Fibroblast of lung (primary cell): Measurements from ENCODE around the gene LTA4H. TPM values are rescaled to one million over a fixed set of nuclear protein-coding genes. Genes with fewer than 3 reads are reported as not detected.

Experiments
- DNase-seq, 2 donors: peaks; one replicate each; pipeline versions ENCODE4 v3.0.0 to v3.0.0-alpha.2; 2010; ENCODE audit warnings: low read depth in 2 of 2
- H2AFZ ChIP-seq: 2 replicates; pipeline ENCODE4 v1.5.1; 2012; ENCODE audit warnings: low read length, control low read depth, inconsistent platforms
- H3K27ac ChIP-seq: 2 replicates; pipeline ENCODE4 v1.5.1; 2011; ENCODE audit warnings: low read length, control low read depth; ENCODE audit not compliant: insufficient read depth
- H3K27me3 ChIP-seq: 2 replicates; pipeline ENCODE4 v1.5.1; 2011; ENCODE audit warnings: mild to moderate bottlenecking, low read length; ENCODE audit not compliant: control insufficient read depth, insufficient read depth
- H3K36me3 ChIP-seq: 2 replicates; pipeline ENCODE4 v1.5.1; 2011; ENCODE audit warnings: low read length; ENCODE audit not compliant: control insufficient read depth, insufficient read depth
- H3K4me1 ChIP-seq: 2 replicates; pipeline ENCODE4 v1.5.1; 2011; ENCODE audit warnings: low read length; ENCODE audit not compliant: control insufficient read depth, insufficient read depth; ENCODE audit errors: extremely low read depth
- H3K4me2 ChIP-seq: 2 replicates; pipeline ENCODE4 v1.5.1; 2011; ENCODE audit warnings: low read length, control low read depth; ENCODE audit not compliant: insufficient read depth; ENCODE audit errors: extremely low read depth
- H3K4me3 ChIP-seq, 4 experiments: fragments of 200-600 bp in 1 of 4; sonication (generic) in 1 of 4; replicated peaks in 1 of 4; 2 replicates each; pipeline ENCODE4 v1.5.1; 2011 to 2016; ENCODE audit warnings: low read length in 4 of 4, low read depth in 3 of 4, mild to moderate bottlenecking in 3 of 4, control low read depth in 2 of 4, inconsistent platforms in 1 of 4, mixed read lengths in 1 of 4; ENCODE audit not compliant: insufficient read depth in 1 of 4; ENCODE audit errors: control extremely low read depth in 1 of 4
- H3K79me2 ChIP-seq: 2 replicates; pipeline ENCODE4 v1.5.1; 2012; ENCODE audit warnings: mild to moderate bottlenecking, low read length, inconsistent platforms; ENCODE audit not compliant: control insufficient read depth, insufficient read depth
- H3K9ac ChIP-seq: 2 replicates; pipeline ENCODE4 v1.5.1; 2011; ENCODE audit warnings: mild to moderate bottlenecking, low read length, control low read depth; ENCODE audit not compliant: insufficient read depth
- H3K9me3 ChIP-seq: 2 replicates; pipeline ENCODE4 v1.5.1; 2012; ENCODE audit warnings: low read depth, low read length; ENCODE audit not compliant: control insufficient read depth, insufficient read depth
- H4K20me1 ChIP-seq: 2 replicates; pipeline ENCODE4 v1.5.1; 2011; ENCODE audit warnings: low read length; ENCODE audit not compliant: control insufficient read depth, insufficient read depth; ENCODE audit errors: extremely low read depth
- CTCF ChIP-seq, 2 donors: IDR thresholded peaks in 1 of 2; conservative IDR thresholded peaks in 1 of 2; 1 replicate in 1 of 2; 2 replicates in 1 of 2; pipeline ENCODE4 v1.5.1; 2011 to 2012; ENCODE audit warnings: low read length in 2 of 2, control low read depth in 1 of 2, inconsistent platforms in 1 of 2, low read depth in 1 of 2, mild to moderate bottlenecking in 1 of 2
- EZH2 ChIP-seq: IDR thresholded peaks from 2 replicates; pipeline ENCODE4 v1.5.1; 2012; ENCODE audit warnings: low read length, control low read depth, mild to moderate bottlenecking; ENCODE audit errors: missing control alignments
- polyA plus RNA-seq, 2 donors: library from polyadenylated mRNA; depleted of rRNA in 1 of 2; stranded (reverse) in 1 of 2; unstranded in 1 of 2; fragments of >200 nt; gene quantifications; 2 replicates each; pipeline ENCODE4 v1.2.1, GENCODE V29; 2011 to 2012; ENCODE audit warnings: missing spikeins in 1 of 2
- total RNA-seq: library from RNA; depleted of rRNA; stranded (reverse); fragments of >200 nt; gene quantifications from 2 replicates; pipeline ENCODE4 v1.2.1, GENCODE V29; 2014

LTA4H gene
- total and polyA plus RNA-seq, 2 donors (not counting 1 experiment from before 2014, with no cell fraction given) = 81.1 to 100 TPM

- no peak for DNase-seq
- Histone ChIP-seq H3K4me1 (peaks cover 3% of the 10 kb centered on the region), H2AFZ (no peak overlapping the region), H3K9ac (no peak overlapping the region), H3K27me3 (no peaks in the 10 kb centered on the region), H3K79me2 (no peaks in the 10 kb centered on the region), H3K27ac (no peak overlapping the region), H3K4me2 (peak overlapping the region; percentile 89), H3K4me3 (peak overlapping the region; percentile 88 to 98 (median 94)), H4K20me1 (no peaks in the 10 kb centered on the region), H3K36me3 (no peaks in the 10 kb centered on the region), H3K9me3 (no peaks in the 10 kb centered on the region)
- TF ChIP-seq CTCF (conservative IDR thresholded peaks at IDR 0.05 in 1 of 2, IDR thresholded peaks at IDR 0.05 in 1 of 2; ENCODE audit: low read depth in 1 of 2, low read length in 2 of 2) (no peak), EZH2 (no peak)
These were observed 1.6 kb downstream of the LTA4H start for GRCh38 chr12:96033549-96034389.

- Histone ChIP-seq H4K20me1 (no peaks in the 10 kb centered on the region), H3K4me2 (no peak overlapping the region), H2AFZ (no peak overlapping the region), H3K9me3 (no peaks in the 10 kb centered on the region), H3K27me3 (no peaks in the 10 kb centered on the region), H3K36me3 (no peaks in the 10 kb centered on the region), H3K4me3 (no peak overlapping the region), H3K9ac (no peak overlapping the region), H3K4me1 (peaks cover 3% of the 10 kb centered on the region), H3K27ac (no peak overlapping the region), H3K79me2 (no peaks in the 10 kb centered on the region)
- TF ChIP-seq EZH2 (no peak), CTCF (conservative IDR thresholded peaks at IDR 0.05 in 1 of 2, IDR thresholded peaks at IDR 0.05 in 1 of 2; ENCODE audit: low read depth in 1 of 2, low read length in 2 of 2) (no peak)
- no peak for DNase-seq
These were observed 5.6 kb downstream of the LTA4H start for GRCh38 chr12:96029826-96030225.

- no peaks in the 10 kb centered on the region for H3K79me2 ChIP-seq
- H3K4me3 ChIP-seq = no peak overlapping the region
- no peaks in the 10 kb centered on the region for H3K9me3 ChIP-seq
- no peak for DNase-seq
- H3K27ac ChIP-seq = no peak overlapping the region
- H3K9ac ChIP-seq = no peak overlapping the region
- no peaks in the 10 kb centered on the region for H4K20me1 ChIP-seq
- H3K4me1 ChIP-seq = no peaks in the 10 kb centered on the region
- H3K4me2 ChIP-seq = no peak overlapping the region
- TF ChIP-seq CTCF (conservative IDR thresholded peaks at IDR 0.05 in 1 of 2, IDR thresholded peaks at IDR 0.05 in 1 of 2; ENCODE audit: low read depth in 1 of 2, low read length in 2 of 2) = no peak
- no peak for TF ChIP-seq EZH2
- H3K36me3 ChIP-seq = peaks cover 1% of the 10 kb centered on the region
- H2AFZ ChIP-seq = no peak overlapping the region
- no peaks in the 10 kb centered on the region for H3K27me3 ChIP-seq
These were observed 6.8 kb downstream of the LTA4H start for GRCh38 chr12:96028538-96028937.
